GM12865 (cell line): ENCODE results near the gene PRSS22.
A peak's percentile ranks its signal among the peaks of the same experiment; 100 is the strongest.
"Not testable (repeated sequence)": the region's sequence is repeated elsewhere in the genome, so short reads cannot be mapped to it uniquely, and the experiment has no call there.

ENCODE experiments used
- DNase-seq: peaks from one replicate; pipeline ENCODE4 v3.0.0; 2010; ENCODE audit warnings: low read depth
- H3K4me3 ChIP-seq: 2 replicates; pipeline ENCODE4 v1.5.1; 2011; ENCODE audit warnings: mild to moderate bottlenecking, low read depth, low read length, control low read depth
- TF ChIP-seq, protein P1 (sequence below): IDR thresholded peaks from 2 replicates; pipeline ENCODE4 v1.5.1; 2011; ENCODE audit warnings: low read length, control low read depth, low read depth, inconsistent platforms; ENCODE audit not compliant: insufficient read depth; ENCODE audit errors: missing control alignments

PRSS22 gene, protein sequence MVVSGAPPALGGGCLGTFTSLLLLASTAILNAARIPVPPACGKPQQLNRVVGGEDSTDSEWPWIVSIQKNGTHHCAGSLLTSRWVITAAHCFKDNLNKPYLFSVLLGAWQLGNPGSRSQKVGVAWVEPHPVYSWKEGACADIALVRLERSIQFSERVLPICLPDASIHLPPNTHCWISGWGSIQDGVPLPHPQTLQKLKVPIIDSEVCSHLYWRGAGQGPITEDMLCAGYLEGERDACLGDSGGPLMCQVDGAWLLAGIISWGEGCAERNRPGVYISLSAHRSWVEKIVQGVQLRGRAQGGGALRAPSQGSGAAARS

DNA sequence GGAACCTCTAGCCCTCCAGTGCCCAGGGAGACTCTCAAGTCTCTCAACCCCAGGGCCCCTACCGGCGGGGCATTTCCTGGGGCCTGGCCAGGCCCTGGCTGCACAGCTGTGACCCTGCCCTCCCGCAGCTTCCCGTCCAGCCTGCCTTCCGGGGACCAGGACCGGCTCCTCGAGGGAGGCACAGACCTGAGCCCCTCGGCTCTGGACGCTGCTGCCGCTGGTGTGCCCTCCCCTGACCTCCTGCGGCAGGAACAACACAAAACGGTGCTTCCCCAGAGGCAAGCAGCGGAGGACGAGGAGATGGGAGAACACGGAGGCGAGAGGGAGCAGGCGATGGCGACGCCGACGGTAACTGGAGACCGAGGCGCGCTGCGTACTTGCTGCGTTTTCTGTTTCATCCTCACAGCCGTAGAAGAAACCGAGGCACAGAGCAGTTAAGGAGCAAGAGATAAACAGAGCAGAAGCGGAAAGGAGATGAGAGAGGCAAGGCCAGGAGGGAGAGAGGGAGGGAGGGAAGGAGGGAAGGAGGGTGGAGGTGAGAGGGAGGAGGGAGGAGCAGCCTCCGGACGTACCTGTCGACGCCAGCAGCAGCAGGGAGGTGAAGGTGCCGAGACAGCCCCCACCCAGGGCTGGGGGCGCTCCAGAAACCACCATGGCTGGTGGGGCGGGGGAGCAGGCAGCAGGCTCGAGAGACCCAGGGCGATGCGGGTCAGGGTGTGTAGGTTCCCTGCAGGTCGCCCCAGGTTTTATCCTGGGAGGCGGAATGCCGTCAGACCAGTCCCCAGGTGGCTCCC is at the start of gene PRSS22:
Gene PRSS22, minus strand, starts transcription at position 720 of the 794 bp plus-strand sequence. Its CDS starts 66 bp downstream, at position 654.
- DNase-seq: no peak
- TF ChIP-seq, protein P1, sequence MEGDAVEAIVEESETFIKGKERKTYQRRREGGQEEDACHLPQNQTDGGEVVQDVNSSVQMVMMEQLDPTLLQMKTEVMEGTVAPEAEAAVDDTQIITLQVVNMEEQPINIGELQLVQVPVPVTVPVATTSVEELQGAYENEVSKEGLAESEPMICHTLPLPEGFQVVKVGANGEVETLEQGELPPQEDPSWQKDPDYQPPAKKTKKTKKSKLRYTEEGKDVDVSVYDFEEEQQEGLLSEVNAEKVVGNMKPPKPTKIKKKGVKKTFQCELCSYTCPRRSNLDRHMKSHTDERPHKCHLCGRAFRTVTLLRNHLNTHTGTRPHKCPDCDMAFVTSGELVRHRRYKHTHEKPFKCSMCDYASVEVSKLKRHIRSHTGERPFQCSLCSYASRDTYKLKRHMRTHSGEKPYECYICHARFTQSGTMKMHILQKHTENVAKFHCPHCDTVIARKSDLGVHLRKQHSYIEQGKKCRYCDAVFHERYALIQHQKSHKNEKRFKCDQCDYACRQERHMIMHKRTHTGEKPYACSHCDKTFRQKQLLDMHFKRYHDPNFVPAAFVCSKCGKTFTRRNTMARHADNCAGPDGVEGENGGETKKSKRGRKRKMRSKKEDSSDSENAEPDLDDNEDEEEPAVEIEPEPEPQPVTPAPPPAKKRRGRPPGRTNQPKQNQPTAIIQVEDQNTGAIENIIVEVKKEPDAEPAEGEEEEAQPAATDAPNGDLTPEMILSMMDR: no peak
- H3K4me3 ChIP-seq: no peak within 1 kb of the TSS

DNA sequence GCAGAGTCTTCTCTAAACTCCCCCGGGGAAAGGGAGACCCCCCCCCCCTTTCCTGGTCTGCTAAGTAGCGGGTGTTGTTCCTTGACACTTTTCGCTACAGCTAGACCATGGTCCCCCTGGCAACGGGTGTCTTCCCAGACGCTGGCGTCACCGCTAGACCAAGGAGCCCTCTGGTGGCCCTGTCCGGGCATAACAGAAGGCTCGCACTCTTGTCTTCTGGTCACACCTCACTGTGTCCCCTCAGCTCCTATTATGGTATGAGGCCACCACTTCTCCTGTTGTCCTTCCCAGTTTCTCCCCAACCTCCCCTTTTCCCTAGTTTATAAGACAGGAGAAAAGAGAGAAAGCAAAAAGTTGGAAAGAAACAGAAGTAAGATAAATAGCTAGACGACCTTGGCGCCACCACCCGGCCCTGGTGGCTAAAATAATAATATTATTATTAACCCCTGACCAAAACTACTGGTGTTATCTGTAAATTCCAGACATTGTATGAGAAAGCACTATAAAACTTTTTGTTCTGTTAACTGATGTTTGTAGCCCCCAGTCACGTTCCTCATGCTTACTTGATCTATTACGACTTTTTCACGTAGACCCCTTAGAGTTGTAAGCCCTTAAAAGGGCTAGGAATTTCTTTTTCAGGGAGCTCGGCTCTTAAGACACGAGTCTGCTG is 49.2 kb upstream of the PRSS22 start:
- not testable (repeated sequence) for H3K4me3 ChIP-seq
- peak; percentile 63 for DNase-seq
- TF ChIP-seq, protein P1: peak; percentile 49

DNA sequence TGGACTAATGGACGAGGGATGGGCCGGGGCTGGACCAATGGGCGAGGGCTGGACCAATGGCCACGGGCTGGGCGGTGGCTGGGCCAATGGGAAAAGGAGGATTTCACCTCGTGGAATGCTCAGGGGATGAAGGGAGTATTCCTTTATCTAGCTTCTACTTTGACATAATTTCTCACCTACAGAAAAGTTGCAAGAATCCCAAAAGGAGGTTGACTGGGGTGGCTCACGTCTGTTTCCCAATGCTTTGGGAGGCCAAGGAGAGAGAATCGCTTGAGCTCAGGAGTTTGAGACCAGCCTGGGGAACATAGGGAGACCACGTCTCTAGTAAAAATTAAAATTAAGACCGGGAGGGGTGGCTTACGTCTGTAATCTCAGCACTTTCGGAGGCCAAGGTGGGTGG is 48.0 kb upstream of the PRSS22 start:
- DNase-seq: no peak
- H3K4me3 ChIP-seq: peak overlapping the region; percentile 16; the same call in 1 of the 2 replicates
- TF ChIP-seq, protein P1: no peak

DNA sequence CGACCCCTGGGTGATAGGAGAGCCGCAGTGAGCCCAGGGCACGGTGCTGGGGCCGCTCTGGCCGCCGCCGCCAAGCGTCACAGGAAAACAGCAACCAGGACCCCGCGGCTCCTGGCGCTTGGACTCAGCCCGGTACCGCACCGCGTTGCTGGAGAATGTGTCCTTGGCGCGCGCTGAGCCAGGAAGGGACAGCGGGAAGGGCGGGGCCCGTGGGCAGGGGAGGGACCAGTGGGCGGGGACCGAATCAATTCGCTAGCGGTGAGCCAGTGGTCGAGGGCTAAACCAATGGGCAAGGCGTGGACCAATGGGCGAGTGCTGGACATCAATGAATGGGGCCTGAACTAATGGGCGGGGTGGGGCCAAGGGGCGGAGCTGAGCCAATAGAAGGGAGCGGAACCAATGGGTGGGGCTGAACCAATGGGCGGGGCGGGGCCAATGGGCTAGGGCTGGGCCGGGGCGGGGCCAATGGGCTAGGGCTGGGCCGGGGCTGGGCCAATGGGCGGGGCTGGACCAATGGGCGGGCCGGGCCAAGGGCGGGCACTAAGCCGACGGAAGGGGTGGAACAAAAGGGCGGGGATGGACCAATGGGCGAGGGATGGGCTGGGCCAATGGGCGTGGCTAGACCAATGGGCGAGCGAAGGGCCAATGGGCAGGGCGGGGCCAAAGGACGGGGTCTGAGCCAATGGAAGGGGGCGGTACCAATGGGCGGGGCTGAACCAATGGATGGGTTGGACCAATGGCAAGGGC is 47.4 kb upstream of the PRSS22 start:
- H3K4me3 ChIP-seq: peak overlapping the region; percentile 86
- peak; percentile 99 for DNase-seq
- TF ChIP-seq, protein P1: no peak

DNA sequence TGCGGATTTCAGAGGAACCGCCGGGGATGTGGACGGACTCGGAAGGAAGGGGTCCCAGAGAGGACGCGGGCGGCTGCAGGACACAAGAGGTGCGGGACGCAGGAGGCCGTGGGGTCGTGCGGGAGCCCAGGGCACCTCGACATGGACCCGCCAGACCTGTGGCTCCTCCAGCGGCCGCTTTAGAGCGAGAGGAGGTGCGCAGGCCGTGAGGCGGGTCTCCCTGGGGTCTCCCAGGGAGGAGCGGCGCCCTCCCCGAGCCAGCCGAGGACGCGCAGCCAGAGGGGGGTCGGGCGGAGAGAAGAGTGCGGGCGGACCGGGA is 46.9 kb upstream of the PRSS22 start:
- TF ChIP-seq, protein P1: no peak
- no peak for DNase-seq
- peak overlapping the region; percentile 86 for H3K4me3 ChIP-seq

DNA sequence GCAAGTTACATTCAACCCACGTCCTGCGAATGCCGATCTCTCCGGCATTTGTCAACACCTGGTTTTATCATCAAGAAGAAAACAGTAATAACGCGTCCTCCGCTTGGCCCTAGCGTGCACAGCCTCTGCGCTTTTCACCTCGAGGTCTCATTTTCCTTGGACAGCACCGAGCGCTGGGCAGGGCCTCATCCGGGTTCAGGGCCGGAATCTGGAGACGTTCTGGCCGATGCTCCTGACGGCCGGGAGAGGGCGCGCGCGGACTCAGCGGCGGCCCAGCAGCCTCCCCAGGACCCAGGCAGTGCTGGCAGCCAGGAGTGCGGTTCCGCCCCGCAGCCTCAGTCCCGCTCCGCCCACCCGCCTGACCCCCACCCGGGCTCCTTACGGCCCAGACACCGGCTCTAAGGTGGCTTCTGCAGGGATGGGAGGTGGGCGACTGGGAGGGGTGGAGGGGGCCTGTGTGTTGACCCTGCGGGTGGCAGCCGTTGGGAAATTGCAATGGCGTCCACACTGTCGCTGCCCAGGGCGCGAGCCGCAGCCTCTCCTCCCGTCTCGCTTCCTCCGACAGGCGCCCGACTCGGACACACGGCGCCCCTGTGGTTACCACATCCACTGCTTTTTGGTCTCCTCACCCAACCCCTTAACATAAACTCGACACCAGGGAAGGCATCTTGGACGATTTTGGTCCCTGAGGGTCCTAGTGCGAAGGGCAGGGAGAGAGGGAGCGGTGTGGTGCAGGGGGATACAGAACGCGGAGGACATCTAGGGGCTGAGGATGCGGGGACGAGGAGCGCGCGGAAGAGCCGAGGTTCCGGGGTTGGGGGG is 46.3 kb upstream of the PRSS22 start:
- DNase-seq: peak; percentile 91
- peak overlapping the region; percentile 86 for H3K4me3 ChIP-seq

More for the DNA sequence above, 46.3 kb upstream of the PRSS22 start:
- TF ChIP-seq, protein P1: peak; percentile 97
